HG02763 (cell line): ENCODE measurements around the gene NGFR.

ENCODE experiments used
- ATAC-seq: cut with Tn5 transposase; IDR thresholded peaks from one replicate; pipeline ENCODE4 v1.9.1; 2021; ENCODE audit warnings: mild to moderate bottlenecking, moderate library complexity; ENCODE audit not compliant: unreplicated experiment

Gene NGFR

DNA sequence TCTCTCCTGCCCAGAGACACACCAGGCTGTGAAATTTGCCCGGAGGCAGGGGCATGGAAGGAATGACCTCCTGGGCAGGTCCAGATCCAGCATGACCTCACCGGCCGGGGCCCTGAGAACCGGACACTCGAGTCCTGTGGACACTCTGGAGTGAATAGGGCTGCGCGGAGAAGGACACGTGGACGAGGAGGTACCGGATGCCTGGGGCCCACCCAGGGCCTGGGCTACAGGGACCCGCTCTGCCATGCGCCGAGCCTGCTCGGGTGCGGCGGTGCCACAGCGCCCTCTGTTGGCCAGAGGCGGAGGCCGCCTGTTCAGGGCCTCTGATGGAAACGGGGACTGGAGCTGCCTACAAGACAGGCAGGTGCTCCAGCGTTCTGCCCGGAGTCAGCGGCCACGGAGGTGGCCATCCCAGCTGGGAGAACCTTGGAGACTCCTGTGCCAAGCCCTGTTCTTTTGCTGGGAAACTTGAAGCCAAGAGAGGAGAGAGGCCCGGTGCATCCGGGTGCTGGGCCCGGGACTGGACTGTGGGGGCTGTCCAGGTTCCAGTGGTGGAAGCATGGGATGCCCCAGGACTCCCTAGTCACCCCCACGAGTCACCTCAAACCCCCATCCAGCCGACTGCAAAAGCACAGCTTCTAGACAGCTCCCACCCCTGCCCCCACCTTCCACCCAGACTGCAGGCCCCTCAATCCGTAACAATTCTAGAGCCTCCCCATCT lies 61.3 kb downstream of the NGFR start:
- ATAC-seq = no peak

DNA sequence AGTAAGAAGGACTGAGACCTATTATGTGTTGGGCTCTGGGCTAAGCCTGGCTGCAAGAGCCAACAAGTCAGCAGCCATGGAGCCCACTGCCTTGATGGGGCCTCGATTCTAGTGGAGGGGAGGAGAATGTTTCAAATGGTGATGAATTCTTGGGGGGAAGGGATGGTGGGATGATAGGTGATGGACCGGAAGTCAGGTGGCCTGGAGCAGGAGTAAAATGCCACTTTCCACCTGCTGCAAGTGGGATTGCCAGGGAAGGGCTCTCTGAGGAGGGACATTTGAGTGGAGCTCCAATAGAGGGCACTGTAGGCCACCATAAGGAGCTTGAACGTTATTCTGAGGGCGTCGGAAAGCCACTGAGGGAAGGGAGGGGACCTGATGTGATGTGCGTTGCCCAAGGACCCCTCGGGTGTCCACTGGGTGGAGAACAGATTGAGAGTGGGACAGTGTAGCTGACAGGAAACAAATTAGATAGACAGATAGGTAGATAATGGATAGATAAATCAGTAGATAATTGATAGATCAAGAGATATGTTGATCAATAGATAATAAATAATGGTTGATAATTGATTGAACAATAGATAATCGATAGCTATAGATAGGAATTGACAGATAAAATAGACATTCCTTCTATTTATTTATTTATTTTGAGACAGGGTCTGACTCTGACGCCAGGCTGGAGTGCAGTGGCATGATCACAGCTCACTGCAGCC lies 62.4 kb downstream of the NGFR start:
- no peak for ATAC-seq
